ENCODE results near the gene EPHX1. TPM values are rescaled to one million over a fixed set of nuclear protein-coding genes. Genes with fewer than 3 reads are reported as not detected.
A peak's percentile ranks its signal among the peaks of the same experiment; 100 is the strongest.

EPHX1 gene
- total RNA-seq, 1 experiment from 2014 or later, result 54.6 TPM

DNA sequence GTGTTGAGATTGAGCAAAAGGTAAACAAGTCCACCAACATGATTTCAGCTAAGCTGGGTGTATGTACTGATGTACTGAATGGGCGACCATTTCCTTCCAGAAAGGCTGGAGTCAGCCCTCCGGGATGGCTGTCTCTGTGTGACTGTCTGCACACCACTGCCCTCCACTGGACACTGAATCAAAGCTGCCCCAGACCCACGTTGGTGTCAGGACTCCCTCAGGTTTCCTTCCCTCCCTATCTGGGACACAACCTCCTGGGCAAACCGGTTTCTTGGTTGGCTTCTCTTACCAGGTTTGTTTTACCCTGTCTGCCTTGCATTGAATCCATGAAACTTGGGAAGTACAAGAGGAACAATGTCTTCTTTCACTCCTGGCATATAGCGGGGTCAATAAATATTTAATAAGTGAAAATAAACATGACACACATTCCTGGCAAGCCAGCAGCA lies 37.6 kb upstream of the EPHX1 start:
- Histone ChIP-seq H3K36me3 (ENCODE audit: low read depth, low read length) (no peaks in the 10 kb centered on the region), H3K27ac (ENCODE audit: low read length) (peak overlapping the region; percentile 87), H3K9me2 (replicated peaks; ENCODE audit: low read length) (no peaks in the 10 kb centered on the region), H3K27me3 (ENCODE audit: low read length) (no peaks in the 10 kb centered on the region), H2AFZ (ENCODE audit: low read length) (peak overlapping the region; percentile 86), H3F3A (ENCODE audit: low read length, unreplicated experiment) (peaks cover 9% of the 10 kb centered on the region), H4K20me1 (ENCODE audit: low read length) (no peaks in the 10 kb centered on the region), H3K4me3 (ENCODE audit: low read length) (peak overlapping the region; percentile 52), H3K4me1 (ENCODE audit: insufficient read depth, low read length) (peaks cover 50% of the 10 kb centered on the region), H3K9ac (ENCODE audit: low read length) (peak overlapping the region; percentile 31), H3K4me2 (ENCODE audit: low read length) (peak overlapping the region; percentile 81), H3K79me2 (ENCODE audit: low read length) (0 out of 2 replicates have a peak, but pooled peaks cover 9% of the 10 kb centered on the region), H3K9me3 (ENCODE audit: low read length) (no peaks in the 10 kb centered on the region)
- ATAC-seq (peak; percentile 87), DNase-seq (peak; percentile 99)
- no peak for TF ChIP-seq EZH2phosphoT487 (IDR thresholded peaks at IDR 0.05; ENCODE audit: borderline replicate concordance, low read length)
- TF ChIP-seq, protein P1, sequence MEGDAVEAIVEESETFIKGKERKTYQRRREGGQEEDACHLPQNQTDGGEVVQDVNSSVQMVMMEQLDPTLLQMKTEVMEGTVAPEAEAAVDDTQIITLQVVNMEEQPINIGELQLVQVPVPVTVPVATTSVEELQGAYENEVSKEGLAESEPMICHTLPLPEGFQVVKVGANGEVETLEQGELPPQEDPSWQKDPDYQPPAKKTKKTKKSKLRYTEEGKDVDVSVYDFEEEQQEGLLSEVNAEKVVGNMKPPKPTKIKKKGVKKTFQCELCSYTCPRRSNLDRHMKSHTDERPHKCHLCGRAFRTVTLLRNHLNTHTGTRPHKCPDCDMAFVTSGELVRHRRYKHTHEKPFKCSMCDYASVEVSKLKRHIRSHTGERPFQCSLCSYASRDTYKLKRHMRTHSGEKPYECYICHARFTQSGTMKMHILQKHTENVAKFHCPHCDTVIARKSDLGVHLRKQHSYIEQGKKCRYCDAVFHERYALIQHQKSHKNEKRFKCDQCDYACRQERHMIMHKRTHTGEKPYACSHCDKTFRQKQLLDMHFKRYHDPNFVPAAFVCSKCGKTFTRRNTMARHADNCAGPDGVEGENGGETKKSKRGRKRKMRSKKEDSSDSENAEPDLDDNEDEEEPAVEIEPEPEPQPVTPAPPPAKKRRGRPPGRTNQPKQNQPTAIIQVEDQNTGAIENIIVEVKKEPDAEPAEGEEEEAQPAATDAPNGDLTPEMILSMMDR (conservative IDR thresholded peaks at IDR 0.05; ENCODE audit: low read depth, low read length), result peak; percentile 98
- no peak for TF ChIP-seq EZH2 (IDR thresholded peaks at IDR 0.05; ENCODE audit: low read length, unreplicated experiment)
- TSS peak; percentile 34 for BruUV-seq (replicated peaks)
- intact Hi-C loops (cut with micrococcal nuclease), result loop anchor here (1.0 to 2.0 kb wide), 8 partner anchors 35 to 297 kb away; no protein-coding TSS in a partner anchor
- ChIA-PET CTCF (interaction anchor here (0.5 to 2.1 kb wide), 15 partner anchors 9 to 298 kb away, joined by 3 to 21 read pairs (median 4); no protein-coding TSS in a partner anchor), POLR2A (ENCODE audit: unreplicated experiment) (interaction anchor here (0.6 to 1.1 kb wide), 6 partner anchors 51 to 120 kb away, joined by 3 to 8 read pairs (median 3); partner anchors contain the start of gene ENAH)

DNA sequence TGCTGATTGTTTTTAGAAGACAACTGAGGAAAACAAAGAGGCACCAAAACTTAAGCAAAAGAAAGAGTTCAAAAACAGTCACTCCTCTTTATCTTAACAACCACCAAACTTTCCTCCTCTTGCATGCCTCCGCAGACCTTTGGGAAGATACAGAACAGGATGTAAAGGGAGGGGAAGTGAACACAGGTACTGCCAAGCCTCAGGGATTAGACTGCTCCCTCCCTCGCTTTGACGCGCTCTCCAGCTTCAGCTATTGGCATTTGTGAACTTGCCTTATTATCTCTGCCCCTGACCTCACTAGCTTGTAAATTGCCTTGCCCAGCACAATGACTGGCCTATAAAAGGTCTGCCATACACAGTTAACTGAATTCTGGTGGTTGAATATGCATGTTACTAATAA lies 37.1 kb upstream of the EPHX1 start:
- H3K4me2 ChIP-seq (ENCODE audit: low read length), result peak overlapping the region; percentile 81
- H2AFZ ChIP-seq (ENCODE audit: low read length), result peak overlapping the region; percentile 46
- POLR2A ChIA-PET (ENCODE audit: unreplicated experiment), result interaction anchor here (0.6 to 1.1 kb wide), 7 partner anchors 50 to 121 kb away, joined by 3 to 17 read pairs (median 3); partner anchors contain the start of gene ENAH
- DNase-seq, result peak; percentile 82
- peak overlapping the region; percentile 31 for H3K9ac ChIP-seq (ENCODE audit: low read length)
- peaks cover 9% of the 10 kb centered on the region for H3F3A ChIP-seq (ENCODE audit: low read length, unreplicated experiment)
- H3K27me3 ChIP-seq (ENCODE audit: low read length), result no peaks in the 10 kb centered on the region
- BruUV-seq (replicated peaks), result no TSS peak
- peaks cover 45% of the 10 kb centered on the region for H3K4me1 ChIP-seq (ENCODE audit: insufficient read depth, low read length)
- no peaks in the 10 kb centered on the region for H3K36me3 ChIP-seq (ENCODE audit: low read depth, low read length)
- H3K4me3 ChIP-seq (ENCODE audit: low read length), result peak overlapping the region; percentile 52
- ATAC-seq, result peak; percentile 52
- CTCF ChIA-PET, result interaction anchor here (0.5 to 2.1 kb wide), 17 partner anchors 9 to 299 kb away, joined by 3 to 21 read pairs (median 3); no protein-coding TSS in a partner anchor
- no peaks in the 10 kb centered on the region for H4K20me1 ChIP-seq (ENCODE audit: low read length)
- no peaks in the 10 kb centered on the region for H3K9me3 ChIP-seq (ENCODE audit: low read length)
- peaks cover 11% of the 10 kb centered on the region for H3K79me2 ChIP-seq (ENCODE audit: low read length)
- H3K27ac ChIP-seq (ENCODE audit: low read length), result peak overlapping the region; percentile 87
- intact Hi-C loops (cut with micrococcal nuclease), result loop anchor here (1.0 to 2.0 kb wide), 8 partner anchors 36 to 298 kb away; no protein-coding TSS in a partner anchor
- H3K9me2 ChIP-seq (replicated peaks; ENCODE audit: low read length), result no peaks in the 10 kb centered on the region
- TF ChIP-seq EZH2phosphoT487 (IDR thresholded peaks at IDR 0.05; ENCODE audit: borderline replicate concordance, low read length) (no peak), EZH2 (IDR thresholded peaks at IDR 0.05; ENCODE audit: low read length, unreplicated experiment) (no peak)
- TF ChIP-seq, protein P1 (conservative IDR thresholded peaks at IDR 0.05; ENCODE audit: low read depth, low read length), result no peak
